HUES64 (cell line): Measurements from ENCODE around the gene KCNT2.
"Not testable (repeated sequence)": the region's sequence is repeated elsewhere in the genome, so short reads cannot be mapped to it uniquely, and the experiment has no call there.

Source experiments
- H3K27ac ChIP-seq: 2 replicates; pipeline ENCODE4 v1.7.0; 2013; ENCODE audit warnings: low read depth, low read length, inconsistent platforms
- H3K27me3 ChIP-seq: 2 replicates; pipeline ENCODE4 v1.6.1; 2013; ENCODE audit warnings: mild to moderate bottlenecking, low read length; ENCODE audit not compliant: insufficient read depth
- H3K36me3 ChIP-seq: 2 replicates; pipeline ENCODE4 v1.6.1; 2013; ENCODE audit warnings: mild to moderate bottlenecking, low read length; ENCODE audit not compliant: insufficient read depth
- H3K4me1 ChIP-seq: 2 replicates; pipeline ENCODE4 v1.6.1; 2013; ENCODE audit warnings: mild to moderate bottlenecking, low read length, moderate library complexity; ENCODE audit not compliant: insufficient read depth
- H3K4me3 ChIP-seq: 2 replicates; pipeline ENCODE4 v1.5.1; 2013; ENCODE audit warnings: mild to moderate bottlenecking, low read length, moderate library complexity
- H3K9ac ChIP-seq: 2 replicates; pipeline ENCODE4 v1.6.1; 2013; ENCODE audit warnings: mild to moderate bottlenecking, low read depth, low read length
- H3K9me3 ChIP-seq: 2 replicates; pipeline ENCODE4 v1.6.1; 2013; ENCODE audit warnings: low read depth, low read length; ENCODE audit not compliant: insufficient read depth
- WGBS: fragments of 150-250, 120-280 bp; methylation state at CpG from one replicate; pipeline ENCODE4 v1.1.7; 2013; ENCODE audit warnings: missing lambda C conversion rate; 5-methylcytosine and 5-hydroxymethylcytosine counted together

The KCNT2 gene

GRCh38 chr1:196546272-196547111 is 61.7 kb downstream of the KCNT2 start:
- 90% methylated on average over 2 of the region's 3 CpGs for WGBS
- Histone ChIP-seq H3K27ac (no peak overlapping the region), H3K4me3 (no peak overlapping the region)

GRCh38 chr1:196545222-196545621 is 63.0 kb downstream of the KCNT2 start:
- Histone ChIP-seq H3K27me3 (no peaks in the 10 kb centered on the region), H3K36me3 (no peaks in the 10 kb centered on the region), H3K9me3 (peaks cover 4% of the 10 kb centered on the region; the same call in 1 of the 2 replicates), H3K27ac (no peak overlapping the region), H3K4me3 (no peak overlapping the region), H3K4me1 (no peaks in the 10 kb centered on the region), H3K9ac (no peak overlapping the region)
- WGBS = no CpG with 5 or more reads among the region's 1 CpG

More at GRCh38 chr1:196546272-196547111, 61.7 kb downstream of the KCNT2 start:
- Histone ChIP-seq H3K9ac (no peak overlapping the region), H3K9me3 (no peaks in the 10 kb centered on the region), H3K4me1 (no peaks in the 10 kb centered on the region), H3K27me3 (no peaks in the 10 kb centered on the region), H3K36me3 (no peaks in the 10 kb centered on the region)

GRCh38 chr1:196544617-196545016 is 63.6 kb downstream of the KCNT2 start:
- H3K9me3 ChIP-seq = peaks cover 10% of the 10 kb centered on the region; the same call in 1 of the 2 replicates
- H3K36me3 ChIP-seq = no peaks in the 10 kb centered on the region
- no peaks in the 10 kb centered on the region for H3K27me3 ChIP-seq
- no peaks in the 10 kb centered on the region for H3K4me1 ChIP-seq
- WGBS = 70% methylated on average over 1 of the region's 1 CpG
- H3K27ac ChIP-seq = no peak overlapping the region
- no peak overlapping the region for H3K4me3 ChIP-seq
- no peak overlapping the region for H3K9ac ChIP-seq

- Histone ChIP-seq H3K27me3 (no peaks in the 10 kb centered on the region), H3K9ac (no peak overlapping the region), H3K36me3 (peaks cover 6% of the 10 kb centered on the region; the same call in 1 of the 2 replicates), H3K27ac (no peak overlapping the region), H3K4me1 (no peaks in the 10 kb centered on the region), H3K4me3 (no peak overlapping the region), H3K9me3 (peaks cover 18% of the 10 kb centered on the region)
- 93% methylated on average over 3 of the region's 3 CpGs for WGBS
Observed at GRCh38 chr1:196543833-196544232, 64.4 kb downstream of the KCNT2 start.

- 97% methylated on average over 4 of the region's 4 CpGs for WGBS
- peaks cover 66% of the 10 kb centered on the region for H3K9me3 ChIP-seq
Observed at GRCh38 chr1:196538473-196538872, 69.8 kb downstream of the KCNT2 start.

GRCh38 chr1:196535727-196536126 is 72.5 kb downstream of the KCNT2 start:
- H3K4me1 ChIP-seq = peaks cover 9% of the 10 kb centered on the region; the same call in 1 of the 2 replicates
- no peak overlapping the region for H3K4me3 ChIP-seq
- H3K9me3 ChIP-seq = peaks cover 66% of the 10 kb centered on the region
- peaks cover 43% of the 10 kb centered on the region for H3K36me3 ChIP-seq
- WGBS = 64% methylated on average over 3 of the region's 3 CpGs
- no peak overlapping the region for H3K9ac ChIP-seq
- no peaks in the 10 kb centered on the region for H3K27me3 ChIP-seq
- no peak overlapping the region for H3K27ac ChIP-seq

More at GRCh38 chr1:196538473-196538872, 69.8 kb downstream of the KCNT2 start:
- Histone ChIP-seq H3K9ac (no peak overlapping the region), H3K36me3 (peaks cover 43% of the 10 kb centered on the region), H3K4me3 (no peak overlapping the region), H3K27ac (no peak overlapping the region), H3K4me1 (peaks cover 2% of the 10 kb centered on the region; the same call in 1 of the 2 replicates), H3K27me3 (no peaks in the 10 kb centered on the region)

GRCh38 chr1:196531737-196532524 is 76.3 kb downstream of the KCNT2 start:
- H3K4me3 ChIP-seq = no peak overlapping the region
- H3K27me3 ChIP-seq = no peaks in the 10 kb centered on the region
- peaks cover 17% of the 10 kb centered on the region for H3K36me3 ChIP-seq
- H3K4me1 ChIP-seq = peaks cover 9% of the 10 kb centered on the region; the same call in 1 of the 2 replicates
- peaks cover 29% of the 10 kb centered on the region for H3K9me3 ChIP-seq
- no peak overlapping the region for H3K27ac ChIP-seq
- 92% methylated on average over 3 of the region's 3 CpGs for WGBS
- H3K9ac ChIP-seq = no peak overlapping the region

- 0 out of 2 replicates have a peak, but pooled peaks cover 1% of the 10 kb centered on the region for H3K4me1 ChIP-seq
- H3K36me3 ChIP-seq = peaks cover 4% of the 10 kb centered on the region; the same call in 1 of the 2 replicates
- no peak overlapping the region for H3K4me3 ChIP-seq
- H3K9me3 ChIP-seq = no peaks in the 10 kb centered on the region
- no peak overlapping the region for H3K27ac ChIP-seq
- 93% methylated on average over 2 of the region's 2 CpGs for WGBS
- no peak overlapping the region for H3K9ac ChIP-seq
- H3K27me3 ChIP-seq = no peaks in the 10 kb centered on the region
Observed at GRCh38 chr1:196527919-196528318, 80.3 kb downstream of the KCNT2 start.

GRCh38 chr1:196522574-196523345 is 85.5 kb downstream of the KCNT2 start:
- not testable (repeated sequence) for H3K9ac ChIP-seq, H3K9me3 ChIP-seq, H3K27me3 ChIP-seq, H3K36me3 ChIP-seq, H3K4me1 ChIP-seq, H3K4me3 ChIP-seq, H3K27ac ChIP-seq
- WGBS = 96% methylated on average over 12 of the region's 12 CpGs

GRCh38 chr1:196517193-196517592 is 91.0 kb downstream of the KCNT2 start:
- Histone ChIP-seq H3K4me1 (no peaks in the 10 kb centered on the region), H3K27me3 (no peaks in the 10 kb centered on the region), H3K9ac (no peak overlapping the region), H3K9me3 (0 out of 2 replicates have a peak, but pooled peaks cover 5% of the 10 kb centered on the region), H3K36me3 (no peaks in the 10 kb centered on the region), H3K4me3 (no peak overlapping the region), H3K27ac (no peak overlapping the region)
